CD4-positive, alpha-beta T cell (primary cell): ENCODE results near the gene TNIK. TPM values are rescaled to one million over a fixed set of nuclear protein-coding genes. Genes with fewer than 3 reads are reported as not detected.

Experiments used
- ATAC-seq: fragments of 200-7000 bp; cut with Tn5 transposase; one replicate; pipeline ENCODE4 v1.10.0; 2022; ENCODE audit warnings: mild to moderate bottlenecking; ENCODE audit not compliant: poor library complexity
- CTCF ChIA-PET: fragments of 350-600 bp; sonication (Branson Sonifier 250); formaldehyde crosslinking; loops from one replicate; lab custom pipeline; 2021; ENCODE audit warnings: antibody characterized with exemption, inconsistent platforms; lab: Charles Lee
- POLR2A ChIA-PET: fragments of 350-600 bp; sonication (Branson Sonifier 250); formaldehyde crosslinking; loops from one replicate; lab custom pipeline; 2021; ENCODE audit warnings: antibody characterized with exemption, inconsistent platforms; lab: Charles Lee
- DNase-seq, 14 experiments: peaks; one replicate each; pipeline ENCODE4 v3.0.0-alpha.2; 2013 to 2020; ENCODE audit warnings: mixed read lengths in 2 of 14
- H3K27ac ChIP-seq, 2 donors: one replicate each; pipeline versions ENCODE4 v1.5.1 to v1.7.0; 2013; ENCODE audit warnings: low read length in 2 of 2, low read depth in 1 of 2, mild to moderate bottlenecking in 1 of 2
- H3K27me3 ChIP-seq, 2 experiments: 1 replicate in 1 of 2; 2 replicates in 1 of 2; pipeline versions ENCODE4 v1.6.1 to v1.7.0; 2013; ENCODE audit warnings: low read length in 2 of 2, control low read depth in 1 of 2, mild to moderate bottlenecking in 1 of 2, moderate library complexity in 1 of 2; ENCODE audit not compliant: insufficient read depth in 2 of 2, control insufficient read depth in 1 of 2
- H3K36me3 ChIP-seq: one replicate; pipeline ENCODE4 v1.6.1; 2013; ENCODE audit warnings: low read length, control low read depth; ENCODE audit not compliant: insufficient read depth
- H3K4me1 ChIP-seq: one replicate; pipeline ENCODE4 v1.6.1; 2013; ENCODE audit warnings: low read length, control low read depth; ENCODE audit not compliant: insufficient read depth
- H3K4me3 ChIP-seq: one replicate; pipeline ENCODE4 v1.5.1; 2013; ENCODE audit warnings: mild to moderate bottlenecking, low read length, moderate library complexity
- H3K9me3 ChIP-seq, 2 experiments: 1 replicate in 1 of 2; 2 replicates in 1 of 2; pipeline versions ENCODE4 v1.6.1 to v1.7.0; 2013; ENCODE audit warnings: low read length in 2 of 2, mild to moderate bottlenecking in 2 of 2, control low read depth in 1 of 2, moderate library complexity in 1 of 2; ENCODE audit not compliant: control insufficient read depth in 1 of 2, insufficient read depth in 1 of 2
- H3K27ac Mint-ChIP-seq: one replicate; pipeline ENCODE4 v1.8.0; 2020; ENCODE audit warnings: mixed read lengths
- H3K27me3 Mint-ChIP-seq: one replicate; pipeline ENCODE4 v1.8.0; 2021; ENCODE audit warnings: mixed read lengths
- H3K36me3 Mint-ChIP-seq: one replicate; pipeline ENCODE4 v1.8.0; 2021; ENCODE audit warnings: low read depth, mixed read lengths
- H3K4me1 Mint-ChIP-seq: one replicate; pipeline ENCODE4 v1.8.0; 2021; ENCODE audit warnings: low read depth, mixed read lengths
- H3K4me3 Mint-ChIP-seq: one replicate; pipeline ENCODE4 v1.8.0; 2020; ENCODE audit warnings: mild to moderate bottlenecking, mixed read lengths
- H3K9me3 Mint-ChIP-seq: one replicate; pipeline ENCODE4 v1.8.0; 2020; ENCODE audit warnings: mixed read lengths
- CTCF ChIP-seq: fragments of 200-600 bp; IDR thresholded peaks from one replicate; pipeline ENCODE4 v1.8.0; 2022; ENCODE audit warnings: antibody characterized with exemption, mild to moderate bottlenecking
- intact Hi-C, 2 experiments: fragments of 100-400 bp; cut with DNase I in 1 of 2; cut with micrococcal nuclease in 1 of 2; formaldehyde crosslinking; loops; one replicate each; pipeline versions ENCODE4 v1.15.1 to v1.9.0; 2023 to 2025; cut with DNase I, micrococcal nuclease
- total RNA-seq, 174 experiments: library from RNA in 2 of 174; stranded (reverse) in 2 of 174; gene quantifications; one replicate each; pipeline ENCODE4 v1.2.3 and lab custom pipeline; 2021 to 2026

The TNIK gene
- total RNA-seq, 2 experiments from 2014 or later: 71.0 to 78.3 TPM

GRCh38 chr3:171281256-171281992 is 178.8 kb downstream of the TNIK start:
- Histone ChIP-seq H3K4me1 (peaks cover 12% of the 10 kb centered on the region), H3K27me3 (no peaks in the 10 kb centered on the region), H3K27ac (no peak overlapping the region), H3K36me3 (no peaks in the 10 kb centered on the region), H3K4me3 (no peak overlapping the region), H3K9me3 (no peaks in the 10 kb centered on the region)
- Mint-ChIP-seq H3K27ac (no peak overlapping the region), H3K36me3 (peaks cover 4% of the 10 kb centered on the region), H3K27me3 (no peaks in the 10 kb centered on the region), H3K4me1 (peaks cover 80% of the 10 kb centered on the region), H3K9me3 (no peaks in the 10 kb centered on the region), H3K4me3 (no peak overlapping the region)
- TF ChIP-seq CTCF: no peak
- ChIA-PET CTCF (interaction anchor here (1.1 to 1.2 kb wide), 3 partner anchors 10 to 35 kb away, joined by 3 to 4 read pairs (median 3); no protein-coding TSS in a partner anchor), POLR2A (interaction anchor here (0.6 to 2.5 kb wide), 5 partner anchors 11 to 50 kb away, joined by 3 to 8 read pairs (median 3); no protein-coding TSS in a partner anchor)
- intact Hi-C loops: no loop called here
- ATAC-seq (no peak), DNase-seq (no peak)

GRCh38 chr3:171279972-171280371 is 180.2 kb downstream of the TNIK start:
- DNase-seq (no peak), ATAC-seq (no peak)
- Histone ChIP-seq H3K27me3 (no peaks in the 10 kb centered on the region), H3K27ac (no peak overlapping the region), H3K4me3 (no peak overlapping the region), H3K4me1 (peaks cover 3% of the 10 kb centered on the region), H3K9me3 (peaks cover 0 to 3% of the 10 kb centered on the region in 2 experiments), H3K36me3 (no peaks in the 10 kb centered on the region)
- no peaks in the 10 kb centered on the region for H3K9me3 Mint-ChIP-seq
- H3K27ac Mint-ChIP-seq: no peak overlapping the region
- no peak overlapping the region for H3K4me3 Mint-ChIP-seq
- ChIA-PET POLR2A (interaction anchor here (0.6 to 2.5 kb wide), 2 partner anchors 24 to 49 kb away, joined by 3 to 8 read pairs; no protein-coding TSS in a partner anchor), CTCF (interaction anchor here (1.2 to 1.4 kb wide), 2 partner anchors 11 kb away, joined by 4 to 5 read pairs; no protein-coding TSS in a partner anchor)
- H3K4me1 Mint-ChIP-seq: peaks cover 74% of the 10 kb centered on the region
- no peaks in the 10 kb centered on the region for H3K27me3 Mint-ChIP-seq
- intact Hi-C loops: no loop called here
- TF ChIP-seq CTCF: no peak
- H3K36me3 Mint-ChIP-seq: peaks cover 4% of the 10 kb centered on the region

- H3K27ac Mint-ChIP-seq: no peak overlapping the region
- H3K9me3 Mint-ChIP-seq: no peaks in the 10 kb centered on the region
- peaks cover 10% of the 10 kb centered on the region for H3K4me1 ChIP-seq
- no peaks in the 10 kb centered on the region for H3K27me3 ChIP-seq
- no peak overlapping the region for H3K4me3 Mint-ChIP-seq
- TF ChIP-seq CTCF: no peak
- ChIA-PET POLR2A (no interaction called here), CTCF (interaction anchor here (1.0 kb wide), 1 partner anchor 33 kb away, joined by 3 read pairs; no protein-coding TSS in a partner anchor)
- ATAC-seq (no peak), DNase-seq (no peak)
- H3K4me3 ChIP-seq: no peak overlapping the region
- H3K27ac ChIP-seq: no peak overlapping the region
- H3K36me3 ChIP-seq: no peaks in the 10 kb centered on the region
- H3K4me1 Mint-ChIP-seq: peaks cover 78% of the 10 kb centered on the region
- no peaks in the 10 kb centered on the region for H3K27me3 Mint-ChIP-seq
- H3K9me3 ChIP-seq: peaks cover 0 to 3% of the 10 kb centered on the region in 2 experiments
- no peaks in the 10 kb centered on the region for H3K36me3 Mint-ChIP-seq
- intact Hi-C loops: no loop called here
Observed at GRCh38 chr3:171278299-171278590, 182.0 kb downstream of the TNIK start.
